NAMALWA (cell line): ENCODE results near the gene ZBTB46.
A peak's percentile ranks its signal among the peaks of the same experiment; 100 is the strongest.
"Not testable (repeated sequence)": the region's sequence is repeated elsewhere in the genome, so short reads cannot be mapped to it uniquely, and the experiment has no call there.

Experiments used
- DNase-seq: peaks from one replicate; pipeline ENCODE4 v3.0.0-alpha.2; 2015; ENCODE audit warnings: low spot score

Gene ZBTB46

GRCh38 chr20:63734111-63734945, 96.7 kb downstream of the ZBTB46 start:
- no peak for DNase-seq

- DNase-seq: no peak
Observed at GRCh38 chr20:63733579-63734081, 97.4 kb downstream of the ZBTB46 start.

GRCh38 chr20:63733117-63733516, 97.9 kb downstream of the ZBTB46 start:
- DNase-seq: no peak

- no peak for DNase-seq
Observed at GRCh38 chr20:63732118-63733095, 98.7 kb downstream of the ZBTB46 start.

GRCh38 chr20:63731410-63731809, 99.7 kb downstream of the ZBTB46 start:
- no peak for DNase-seq

GRCh38 chr20:63730189-63730733, 100.8 kb downstream of the ZBTB46 start:
- DNase-seq: not testable (repeated sequence)

- not testable (repeated sequence) for DNase-seq
Observed at GRCh38 chr20:63722967-63723622, 108.0 kb downstream of the ZBTB46 start.

GRCh38 chr20:63718996-63719395, 112.1 kb downstream of the ZBTB46 start:
- DNase-seq: no peak

GRCh38 chr20:63714858-63715257, 116.2 kb downstream of the ZBTB46 start:
- no peak for DNase-seq

GRCh38 chr20:63712191-63712590, 118.9 kb downstream of the ZBTB46 start:
- no peak for DNase-seq

- DNase-seq: no peak
Observed at GRCh38 chr20:63711085-63711645, 119.9 kb downstream of the ZBTB46 start.

- DNase-seq: no peak
Observed at GRCh38 chr20:63709149-63709527, 121.9 kb downstream of the ZBTB46 start.

- DNase-seq: no peak
Observed at GRCh38 chr20:63708301-63709148, 122.5 kb downstream of the ZBTB46 start.

GRCh38 chr20:63707558-63708300, 123.3 kb downstream of the ZBTB46 start, which contains the start of the genes ARFRP1 and ZGPAT:
Gene ARFRP1, minus strand, starts transcription at chr20:63707976. Its CDS starts 885 bp downstream, at chr20:63707091.
Gene ZGPAT, plus strand, starts transcription at chr20:63708039. Its CDS starts 542 bp downstream, at chr20:63708581.
- peak; percentile 77 for DNase-seq

GRCh38 chr20:63706852-63707557, 124.1 kb downstream of the ZBTB46 start:
- DNase-seq: peak; percentile 68

GRCh38 chr20:63706027-63706695, 124.9 kb downstream of the ZBTB46 start:
- DNase-seq: no peak

GRCh38 chr20:63705232-63706026, 125.6 kb downstream of the ZBTB46 start:
- no peak for DNase-seq
